GM21723 (cell line): ENCODE measurements around the gene FKBP7.
"Not testable (repeated sequence)": the region's sequence is repeated elsewhere in the genome, so short reads cannot be mapped to it uniquely, and the experiment has no call there.

Experiments used
- ATAC-seq: cut with Tn5 transposase; IDR thresholded peaks from one replicate; pipeline ENCODE4 v1.9.1; 2021; ENCODE audit warnings: mild to moderate bottlenecking, moderate library complexity; ENCODE audit not compliant: unreplicated experiment

FKBP7 gene

DNA sequence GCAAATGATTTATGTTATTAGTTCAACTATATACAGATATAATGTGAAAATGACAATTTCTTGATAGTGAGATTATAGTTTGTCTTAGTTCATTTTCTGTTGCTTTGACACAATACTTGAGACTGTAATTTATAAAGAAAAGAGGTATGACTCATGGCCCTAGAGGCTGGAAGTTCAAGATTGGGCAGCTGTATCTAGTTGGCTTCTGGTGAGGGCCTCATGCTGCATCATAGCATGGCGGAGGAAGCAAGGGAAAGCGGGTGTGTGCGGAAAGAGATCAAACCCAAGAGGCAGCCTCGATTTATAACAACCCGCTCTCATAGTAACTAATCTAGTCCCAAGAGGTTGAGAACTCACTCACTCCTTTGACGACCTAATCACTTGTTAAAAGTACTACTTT, 13.2 kb upstream of the FKBP7 start:
- no peak for ATAC-seq

DNA sequence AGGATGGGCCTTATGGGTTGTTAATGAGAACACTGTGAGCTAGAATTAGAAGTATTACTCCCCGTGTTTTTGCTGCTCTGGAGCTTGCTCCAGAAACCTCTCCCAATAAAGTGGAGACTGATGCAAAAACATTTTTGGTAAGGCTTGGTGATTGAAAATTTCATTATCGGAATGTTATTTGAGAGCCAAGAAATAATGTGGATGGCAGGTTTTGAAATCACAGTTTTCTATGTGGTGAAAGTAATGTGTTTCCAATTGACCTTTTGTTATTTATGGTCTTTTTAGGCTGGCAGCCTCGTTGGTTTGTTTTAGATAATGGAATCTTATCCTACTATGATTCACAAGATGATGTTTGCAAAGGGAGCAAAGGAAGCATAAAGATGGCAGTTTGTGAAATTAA, 7.0 kb upstream of the FKBP7 start:
- ATAC-seq, result no peak

DNA sequence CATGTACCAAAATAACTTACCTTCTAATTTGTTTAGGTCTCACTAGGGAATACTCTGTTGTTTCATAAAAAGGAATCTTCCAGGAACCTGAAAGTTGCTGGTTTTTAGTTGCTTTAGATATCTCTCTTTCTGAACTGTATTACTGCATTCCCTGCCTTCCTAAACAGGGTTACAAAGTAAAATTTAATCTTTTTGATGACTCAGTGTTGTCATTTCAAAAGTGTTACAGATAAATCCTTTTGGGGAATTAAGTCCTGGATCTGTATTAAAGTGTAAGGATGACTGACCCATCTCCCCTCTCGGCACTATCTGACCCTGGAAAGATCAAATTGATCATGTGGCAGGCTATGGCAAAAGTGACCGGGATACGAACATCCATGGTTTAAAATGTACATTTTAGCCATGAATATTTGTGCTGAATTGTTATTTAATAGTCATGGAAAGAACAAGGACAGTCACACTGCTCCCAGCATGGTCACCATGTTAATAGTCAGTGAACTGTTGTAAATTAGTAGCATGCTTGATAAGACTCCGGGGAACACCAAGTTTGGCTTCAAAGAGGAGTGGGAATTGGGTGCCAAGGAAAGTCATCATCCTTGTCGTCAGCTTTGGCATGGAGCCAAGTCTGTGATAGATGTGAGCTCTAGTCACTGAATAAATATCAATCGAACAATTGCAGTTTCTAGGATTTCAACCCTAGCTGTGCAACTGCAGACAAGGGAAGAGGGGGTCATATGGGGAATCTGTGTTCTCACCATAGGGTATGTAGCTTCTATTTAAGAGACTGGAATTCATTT, 6.0 kb upstream of the FKBP7 start:
- ATAC-seq, result no peak

DNA sequence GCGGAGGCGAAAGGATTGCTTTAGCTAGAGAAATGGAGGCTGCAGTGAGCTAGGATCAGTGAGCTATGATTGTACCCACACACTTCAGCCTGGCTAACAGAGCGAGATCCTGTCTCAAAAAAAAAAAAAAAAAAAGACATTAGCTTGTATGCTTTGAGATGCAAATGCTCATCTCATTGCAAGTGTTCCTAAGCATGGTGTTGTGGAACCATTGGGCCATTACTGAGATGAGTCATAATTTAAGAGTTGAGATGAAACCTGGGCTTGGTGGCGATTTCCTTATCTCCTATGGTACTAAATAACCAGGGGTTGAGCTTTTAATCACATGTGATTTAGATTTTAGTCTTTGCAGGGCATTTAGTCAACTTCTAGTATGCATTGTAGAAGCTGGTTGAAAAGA, 4.0 kb upstream of the FKBP7 start:
- peak; percentile 14 for ATAC-seq

DNA sequence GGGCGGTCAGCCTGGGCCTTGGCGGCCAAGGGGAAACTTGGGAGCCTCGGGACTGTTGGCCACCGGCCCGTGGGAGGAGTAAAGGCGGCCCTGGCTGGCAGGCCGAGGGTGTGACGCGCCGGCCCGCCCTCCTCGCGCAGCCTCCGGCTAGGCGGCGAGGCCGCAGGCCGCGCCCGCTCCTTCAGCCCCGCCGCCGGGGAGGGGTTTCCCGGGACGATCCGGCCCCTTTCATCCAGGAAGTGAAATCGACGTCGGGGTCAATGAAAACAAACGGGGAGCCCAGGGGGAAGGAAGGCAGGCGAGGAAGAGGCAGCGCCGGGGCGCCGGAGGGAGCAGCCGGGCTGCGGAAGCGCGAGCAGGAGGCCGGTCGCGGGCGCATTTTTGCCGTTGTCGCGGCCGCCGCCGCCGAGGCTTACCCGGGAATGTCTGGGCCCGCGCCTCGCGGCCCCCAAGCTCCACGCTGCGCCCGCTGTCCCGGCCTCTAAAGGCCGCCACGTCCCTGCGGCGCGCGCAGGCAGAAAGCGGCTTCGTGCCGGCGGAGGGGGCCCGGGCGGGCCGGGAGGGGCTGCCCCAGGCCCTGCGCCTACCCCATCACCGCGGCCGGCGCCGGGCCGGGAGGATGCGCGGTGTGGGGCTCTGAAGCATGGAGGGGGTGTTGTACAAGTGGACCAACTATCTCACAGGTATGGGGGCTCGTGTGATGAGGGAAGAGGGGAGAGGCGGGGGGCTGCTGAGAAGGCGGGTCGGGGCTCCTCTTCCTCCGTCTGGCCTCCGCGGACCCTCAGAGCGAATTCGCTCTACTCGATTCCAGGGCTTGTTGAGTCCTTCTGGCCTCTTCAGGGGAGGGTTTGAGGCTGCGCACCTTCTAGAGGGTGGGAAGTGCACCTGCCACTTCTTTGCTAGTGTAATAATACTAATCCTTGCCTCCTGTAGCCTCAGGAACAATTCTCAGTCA, 2.1 kb upstream of the FKBP7 start, which contains the start of gene PLEKHA3:
PLEKHA3 (plus strand) TSS at position 231 of the 955 bp plus-strand sequence; CDS start at position 644, 413 bp downstream.
- ATAC-seq, result peak; percentile 73

DNA sequence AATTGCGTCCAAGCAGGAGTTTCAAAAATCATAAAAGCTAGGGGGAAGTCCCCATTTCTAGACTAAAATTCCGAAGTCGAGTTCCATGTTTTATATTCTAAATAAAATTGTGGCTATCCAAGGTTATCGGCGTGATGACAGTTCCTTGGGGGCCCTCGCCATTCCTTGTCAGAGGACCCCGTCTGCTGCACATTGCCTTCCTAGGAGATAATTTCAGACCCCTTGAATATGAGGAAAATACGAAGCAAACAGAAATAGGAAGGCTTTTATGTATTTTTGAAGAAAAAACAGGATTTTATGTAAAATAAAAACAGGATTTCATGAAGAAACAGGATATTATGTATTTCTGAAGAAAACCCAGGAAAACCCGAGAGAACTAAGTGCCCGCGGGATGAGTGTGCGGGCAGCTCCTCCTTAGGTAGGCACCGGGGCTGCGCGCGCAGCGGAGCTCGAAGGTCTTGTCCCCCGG, 1.4 kb upstream of the FKBP7 start:
- ATAC-seq, result no peak

DNA sequence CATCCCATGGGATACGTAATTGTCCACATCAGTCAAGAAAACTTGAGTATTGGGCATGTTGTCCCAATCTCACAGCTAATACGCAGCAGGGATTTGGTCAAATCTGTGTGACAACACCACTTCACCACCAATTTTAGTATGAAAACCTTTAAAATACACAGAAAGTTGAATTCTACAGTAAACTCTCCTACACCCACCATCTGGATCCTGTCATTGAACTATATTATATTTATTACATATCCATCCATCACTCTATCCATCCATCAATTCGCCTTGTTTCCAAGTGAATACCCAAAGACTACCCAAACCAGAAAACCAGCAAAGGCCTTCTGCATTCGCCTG, 846 bp upstream of the FKBP7 start:
- ATAC-seq, result no peak

DNA sequence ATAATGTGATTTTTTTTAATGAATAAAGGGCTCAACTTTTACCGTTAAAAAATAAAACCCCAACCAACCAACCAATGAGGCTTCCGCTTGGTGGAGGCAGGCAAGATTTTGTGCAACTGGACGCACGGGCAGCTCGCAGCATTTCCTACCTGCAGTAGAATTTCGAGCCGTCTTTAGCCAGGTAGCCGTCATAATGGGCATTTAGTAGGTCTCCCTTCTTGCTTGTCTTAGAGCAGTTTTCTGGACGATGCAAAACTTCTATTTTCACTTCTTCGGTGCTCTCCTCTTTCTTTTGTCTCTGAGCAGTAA, 316 bp downstream of the FKBP7 start:
- no peak for ATAC-seq

DNA sequence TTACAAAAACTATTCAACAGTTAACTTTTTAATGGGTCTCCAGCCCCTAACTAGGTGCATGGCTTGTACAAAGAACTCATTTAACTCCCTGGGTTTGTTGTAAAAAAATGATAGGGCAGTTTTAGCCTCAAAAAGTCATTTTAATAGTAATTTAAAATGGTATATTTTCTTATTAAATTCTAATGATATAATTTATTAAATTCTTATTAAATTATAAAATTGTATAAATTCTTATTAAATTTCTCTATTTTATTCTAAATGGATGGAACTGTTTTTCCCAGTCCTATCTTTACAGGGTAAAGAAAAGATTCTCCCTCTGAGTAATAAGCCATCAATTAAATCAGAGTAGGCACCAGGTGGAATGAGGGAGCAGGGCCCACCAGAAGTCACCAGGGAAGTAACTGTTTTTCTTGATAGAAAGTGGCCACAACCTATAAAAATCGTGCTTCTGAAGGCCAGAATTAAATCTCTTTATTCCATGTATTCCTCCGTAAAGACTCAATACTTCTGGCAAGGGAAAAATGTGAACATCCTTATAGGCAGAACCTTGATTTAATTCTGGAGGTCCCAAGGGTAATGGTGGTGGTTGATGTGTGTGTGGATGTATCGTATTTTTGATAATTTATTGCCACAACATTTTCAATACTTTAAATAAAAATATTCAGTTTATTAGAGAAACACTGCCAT, 814 bp downstream of the FKBP7 start:
- ATAC-seq, result no peak

DNA sequence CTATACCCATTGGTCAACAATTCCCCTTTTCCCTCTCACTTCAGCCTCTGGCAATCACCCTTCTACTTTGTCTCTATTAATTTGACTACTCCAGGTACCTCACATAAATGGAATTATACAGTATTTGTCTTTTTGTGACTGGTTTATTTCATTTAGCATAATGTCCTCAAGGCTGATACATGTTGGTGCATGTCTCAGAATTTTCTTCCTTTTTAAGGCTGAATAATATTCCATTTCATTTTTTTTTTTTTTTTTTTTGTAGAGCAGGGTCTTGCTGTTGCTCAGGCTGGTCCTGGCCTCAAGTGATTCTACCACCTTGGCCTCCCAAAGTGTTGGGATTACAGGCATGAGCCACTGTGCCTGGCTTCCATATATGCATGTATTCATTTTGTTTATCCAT, 1.9 kb downstream of the FKBP7 start:
- ATAC-seq, result no peak

DNA sequence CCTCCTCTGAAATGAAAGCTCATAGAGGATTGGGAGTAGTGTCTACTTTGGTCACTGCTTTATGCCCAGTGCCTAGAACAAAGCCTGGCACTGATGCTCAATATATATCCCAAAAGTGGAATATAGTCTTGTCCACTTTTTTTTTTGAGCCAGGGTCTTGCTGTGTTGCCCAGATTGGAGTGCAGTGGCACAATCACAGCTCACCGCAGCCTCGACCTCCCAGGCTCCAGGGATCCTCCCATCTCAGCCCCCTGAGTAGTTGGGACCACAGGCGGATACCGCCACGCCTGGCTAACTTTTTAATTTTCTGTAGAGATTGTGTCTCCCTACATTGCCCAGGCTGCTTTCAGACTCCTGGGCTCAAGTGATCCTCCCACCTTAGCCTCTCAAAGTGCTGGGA, 3.8 kb downstream of the FKBP7 start:
- no peak for ATAC-seq

DNA sequence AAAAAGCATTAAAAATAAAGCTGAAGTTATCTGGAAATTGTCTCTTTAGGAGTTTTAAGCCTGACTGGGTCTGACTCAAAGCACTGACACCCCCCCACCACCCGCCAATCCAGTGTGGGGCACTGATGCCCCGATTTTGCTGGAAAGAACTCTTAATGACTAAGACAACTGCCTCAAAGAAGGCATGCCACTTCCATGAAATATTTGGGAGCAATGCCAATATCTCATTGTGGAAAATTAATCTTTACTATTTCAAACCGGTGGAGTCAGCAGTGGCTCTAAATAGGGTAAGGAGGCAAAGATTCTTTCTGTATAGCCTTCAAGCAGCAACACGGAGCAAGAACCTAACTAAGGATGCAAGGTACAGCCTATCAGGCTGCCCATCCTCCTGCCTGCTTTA, 4.5 kb downstream of the FKBP7 start:
- no peak for ATAC-seq

DNA sequence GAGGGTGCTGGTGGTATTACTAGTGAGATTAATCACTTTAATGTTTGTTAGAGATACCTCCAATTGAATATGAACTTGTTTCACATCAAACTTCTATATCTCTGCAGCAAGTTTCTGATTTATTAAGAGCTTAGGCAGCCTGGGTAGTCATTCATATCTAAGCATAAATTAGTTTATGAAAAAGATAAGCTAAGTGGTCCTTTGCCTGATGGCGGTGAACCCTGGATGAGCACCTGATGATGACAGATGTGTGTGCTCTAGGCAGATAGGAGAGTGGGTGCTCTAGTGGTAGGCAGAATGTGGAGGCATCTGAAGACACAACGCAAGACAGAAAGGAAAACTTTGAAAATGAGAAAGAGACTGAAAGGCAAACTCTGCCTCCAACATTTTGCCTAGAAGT, 5.0 kb downstream of the FKBP7 start:
- no peak for ATAC-seq

DNA sequence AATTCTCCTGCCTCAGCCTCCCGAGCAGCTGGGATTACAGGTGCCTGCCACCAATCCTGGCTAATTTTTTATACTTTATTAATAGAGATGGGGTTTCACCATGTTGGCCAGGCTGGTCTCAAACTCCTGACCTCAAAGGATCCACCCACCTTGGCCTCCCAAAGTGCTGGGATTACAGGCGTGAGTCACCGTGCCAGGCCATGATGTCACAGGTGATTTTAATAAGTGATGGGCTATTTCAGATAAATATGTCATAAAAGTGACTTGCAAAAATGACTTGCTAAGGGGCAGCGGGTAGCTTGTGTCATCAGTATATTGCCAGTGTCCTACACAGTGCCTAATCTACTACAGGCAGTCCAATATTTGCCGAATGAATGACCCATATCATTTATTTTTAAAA, 7.1 kb downstream of the FKBP7 start:
- ATAC-seq, result not testable (repeated sequence)

DNA sequence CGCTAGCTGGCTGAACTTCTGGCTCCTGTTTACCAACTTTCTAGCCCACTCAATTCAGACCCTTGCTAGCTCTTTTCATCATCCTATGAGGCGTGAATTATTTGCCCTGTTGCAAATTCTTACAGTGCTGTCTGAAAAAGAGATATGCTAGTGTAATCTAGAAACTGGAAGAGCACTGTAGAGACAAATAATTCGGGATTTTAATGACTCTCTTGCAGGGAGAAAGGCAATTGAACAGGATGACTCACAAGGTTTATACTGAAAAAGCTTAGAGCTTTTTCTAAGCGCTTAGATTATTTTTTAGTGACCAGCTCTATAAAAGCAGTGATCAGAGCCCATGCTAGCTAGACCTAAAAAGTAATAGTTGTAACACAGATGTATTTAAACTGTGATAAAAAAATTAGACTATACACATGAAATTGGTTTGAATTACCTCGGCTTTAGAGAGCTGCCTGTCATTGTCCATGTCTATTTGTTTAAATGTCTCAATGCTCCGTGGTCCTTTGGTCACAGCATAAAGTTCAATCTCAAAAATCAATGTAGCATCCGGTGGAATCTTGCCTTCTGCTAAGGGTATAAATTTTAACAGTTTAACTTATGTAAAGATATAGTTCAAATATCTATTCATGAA, 9.1 kb downstream of the FKBP7 start:
- ATAC-seq, result no peak

DNA sequence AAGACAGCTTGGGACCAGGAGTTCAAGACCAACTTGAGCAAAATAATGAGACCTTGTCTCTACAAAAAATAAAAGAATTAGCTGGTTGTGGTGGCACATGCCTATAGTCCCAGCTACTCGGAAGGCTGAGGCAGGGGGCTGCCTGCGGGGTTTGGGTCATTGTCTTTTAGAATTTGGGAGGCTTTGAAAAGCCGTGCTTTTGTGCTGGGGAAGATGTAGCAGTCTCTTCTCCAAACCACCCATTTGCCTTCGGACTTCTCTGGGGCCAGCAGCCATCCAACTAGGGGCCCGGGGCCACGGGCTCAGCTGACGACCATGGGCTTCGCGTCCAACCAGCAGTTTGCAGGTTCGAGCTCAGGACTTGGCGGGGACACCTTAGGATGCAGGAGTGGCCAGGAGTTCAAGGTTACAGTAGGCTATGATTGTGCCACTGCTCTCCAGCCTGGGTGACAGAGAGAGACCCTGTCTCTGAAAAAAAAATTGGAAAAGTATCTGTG, 21.0 kb downstream of the FKBP7 start:
- ATAC-seq, result no peak

DNA sequence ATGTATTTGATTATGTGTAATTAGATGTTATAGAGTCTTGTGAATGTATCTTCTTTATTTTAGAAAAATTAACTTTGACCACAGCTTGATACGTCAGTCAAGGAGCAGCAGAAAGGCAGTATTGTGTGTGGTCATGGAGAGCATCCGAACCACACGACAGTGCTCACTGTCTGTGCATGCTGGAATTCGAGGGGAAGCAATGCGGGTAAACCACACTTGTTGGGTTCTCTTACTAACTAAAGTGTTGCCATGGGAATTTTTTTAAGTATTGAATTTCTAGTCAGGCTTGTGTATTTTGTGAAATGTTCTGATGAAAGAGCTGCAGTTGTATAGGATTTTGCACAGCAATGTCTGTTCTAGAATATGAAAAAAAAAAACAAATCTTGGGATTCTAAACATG, 22.5 kb downstream of the FKBP7 start:
- no peak for ATAC-seq

DNA sequence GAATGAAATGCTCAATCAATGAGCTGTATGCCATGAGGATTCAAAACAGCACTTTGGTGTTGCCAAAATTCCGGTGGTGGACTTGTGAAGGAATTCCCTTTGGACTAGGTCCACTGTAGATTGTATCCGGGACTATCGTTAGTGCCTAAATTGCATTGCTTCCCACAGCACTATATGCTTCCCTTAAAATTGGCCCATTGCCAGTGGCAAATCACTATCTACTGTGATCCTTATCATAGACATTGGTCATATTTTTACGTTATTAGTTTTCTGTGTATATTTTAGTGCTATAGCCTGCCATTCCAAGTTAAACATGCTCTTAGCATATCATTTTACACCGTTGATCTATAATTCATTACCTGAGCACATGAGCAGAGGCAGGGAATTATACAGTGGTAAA, 25.5 kb downstream of the FKBP7 start:
- ATAC-seq, result no peak

DNA sequence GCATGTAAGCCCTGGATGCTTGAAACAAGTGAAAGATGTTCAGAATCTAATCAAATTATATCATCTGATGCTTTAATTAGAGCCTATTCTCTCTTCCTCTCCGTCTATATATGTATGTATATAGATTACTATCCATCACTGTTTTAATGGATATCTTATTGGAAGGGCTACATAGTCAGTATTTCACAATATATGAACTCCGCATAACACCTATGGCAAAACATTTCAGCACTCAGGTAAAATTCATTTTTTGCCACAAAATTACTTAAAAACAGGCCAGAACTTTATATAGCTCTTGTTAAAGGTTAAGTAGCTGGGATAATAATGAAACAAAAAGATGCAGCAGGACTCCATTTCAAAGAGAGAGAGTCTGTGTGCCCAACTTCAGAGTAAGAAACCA, 26.1 kb downstream of the FKBP7 start:
- no peak for ATAC-seq

DNA sequence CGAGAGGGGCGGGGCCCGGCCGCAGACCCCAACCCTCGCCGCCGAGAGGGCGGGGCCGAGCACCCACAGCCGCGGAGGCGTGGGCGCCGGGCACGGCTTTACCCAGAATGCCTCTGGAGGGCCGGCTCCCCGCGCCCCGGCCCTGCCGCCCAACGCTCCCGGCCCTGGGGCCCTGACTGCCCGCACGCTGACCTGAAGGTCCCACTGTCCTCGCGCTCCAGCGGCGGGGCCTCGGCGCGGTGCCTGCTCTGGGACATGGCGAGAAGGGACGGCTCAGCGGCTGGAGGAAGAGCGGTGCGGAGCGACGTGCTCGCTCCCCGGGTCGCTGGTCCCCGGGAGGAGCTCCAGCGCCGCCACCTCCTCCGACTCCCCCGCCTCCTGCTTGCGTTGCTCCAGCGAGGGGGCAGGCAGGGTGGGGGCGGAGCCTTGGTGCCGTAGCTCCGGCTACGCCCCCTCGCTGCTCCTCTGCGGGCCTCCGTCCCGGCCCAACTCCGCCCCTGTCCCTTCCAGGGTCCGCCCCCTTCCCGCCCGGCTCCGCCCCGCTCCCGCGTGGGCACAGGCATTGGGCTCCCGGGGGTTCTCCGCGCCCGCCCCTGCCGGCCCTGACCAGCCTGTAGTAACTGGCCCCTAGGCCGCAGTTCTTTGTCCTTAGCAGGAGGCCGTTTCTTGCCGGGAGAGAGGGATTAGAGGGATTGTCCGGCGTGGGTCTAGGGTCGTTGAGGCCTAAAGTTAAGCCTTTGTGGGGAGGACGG, 27.4 kb downstream of the FKBP7 start, which contains the start of the genes PJVK and PRKRA:
PJVK (plus strand) TSS at position 605 of the 752 bp plus-strand sequence. CDS start 2,032 bp downstream, outside the sequence.
PRKRA (minus strand) TSS at position 402 of the 752 bp plus-strand sequence; CDS start at position 257, 145 bp downstream.
- ATAC-seq, result peak; percentile 84
